HL-60 (cell line): Measurements from ENCODE around the gene STON1.
"Not testable (repeated sequence)": the region's sequence is repeated elsewhere in the genome, so short reads cannot be mapped to it uniquely, and the experiment has no call there.

Source experiments
- DNase-seq, 2 experiments: peaks; one replicate each; pipeline ENCODE4 v3.0.0-alpha.2; 2010 to 2020; ENCODE audit warnings: low read depth in 1 of 2, low spot score in 1 of 2
- H3K27ac ChIP-seq: fragments of 250-450 bp; sonication (Bioruptor Pico); replicated peaks from 2 replicates; pipeline ENCODE4 v1.5.1; 2020; ENCODE audit warnings: mild to moderate bottlenecking, moderate library complexity
- H3K27me3 ChIP-seq: fragments of 250-450 bp; sonication (Bioruptor Pico); 2 replicates; pipeline ENCODE4 v1.5.1; 2021; ENCODE audit warnings: mild to moderate bottlenecking, moderate library complexity; ENCODE audit not compliant: insufficient read depth, poor library complexity, severe bottlenecking
- H3K4me3 ChIP-seq: replicated peaks from 2 replicates; pipeline ENCODE4 v1.5.1; 2011; ENCODE audit warnings: mild to moderate bottlenecking, control low read depth, low read length; ENCODE audit not compliant: insufficient read depth
- CTCF ChIP-seq: IDR thresholded peaks from one replicate; pipeline ENCODE4 v1.5.1; 2011; ENCODE audit warnings: low read length, control low read depth, inconsistent platforms; ENCODE audit not compliant: insufficient read depth
- GABPA ChIP-seq: IDR thresholded peaks from 2 replicates; pipeline ENCODE4 v1.6.1; 2012; ENCODE audit warnings: low read depth
- POLR2AphosphoS5 ChIP-seq: IDR thresholded peaks from 2 replicates; pipeline ENCODE4 v1.6.1; 2012; ENCODE audit warnings: low read depth
- REST ChIP-seq: IDR thresholded peaks from 2 replicates; pipeline ENCODE4 v1.6.1; 2012; ENCODE audit warnings: low read depth; ENCODE audit not compliant: insufficient replicate concordance
- SPI1 ChIP-seq: IDR thresholded peaks from 2 replicates; pipeline ENCODE4 v1.6.1; 2012; ENCODE audit warnings: low read depth, mild to moderate bottlenecking, borderline replicate concordance

STON1 gene

GRCh38 chr2:48592067-48592466, 62.1 kb downstream of the STON1 start:
- Histone ChIP-seq H3K27ac (no peak overlapping the region), H3K4me3 (no peak overlapping the region), H3K27me3 (no peaks in the 10 kb centered on the region)
- no peak for TF ChIP-seq POLR2AphosphoS5
- no peak for TF ChIP-seq GABPA
- TF ChIP-seq REST, result no peak
- TF ChIP-seq SPI1, result no peak
- no peak for TF ChIP-seq CTCF
- no peak for DNase-seq

- not testable (repeated sequence) for H3K4me3 ChIP-seq, H3K27me3 ChIP-seq, H3K27ac ChIP-seq, DNase-seq
Observed at GRCh38 chr2:48596751-48597150, 66.8 kb downstream of the STON1 start.

- no peak overlapping the region for H3K27ac ChIP-seq
- H3K27me3 ChIP-seq, result no peaks in the 10 kb centered on the region
- no peak for TF ChIP-seq CTCF
- no peak for DNase-seq
- H3K4me3 ChIP-seq, result no peak overlapping the region
Observed at GRCh38 chr2:48597492-48597891, 67.5 kb downstream of the STON1 start.

- H3K4me3 ChIP-seq, result no peak overlapping the region
- peak in 1 of 2 experiments; percentile 28 for DNase-seq
- H3K27me3 ChIP-seq, result no peaks in the 10 kb centered on the region
- H3K27ac ChIP-seq, result no peak overlapping the region
- TF ChIP-seq CTCF (peak; percentile 52), REST (no peak)
Observed at GRCh38 chr2:48600204-48600813, 70.4 kb downstream of the STON1 start.
